SK-N-MC (cell line): ENCODE results near the gene AP1G1.

Experiments
- EZH2 ChIP-seq: fragments of 200-600 bp; sonication (generic); IDR thresholded peaks from one replicate; pipeline ENCODE4 v1.6.1; 2017; ENCODE audit warnings: antibody characterized with exemption
- FOXP2 ChIP-seq: optimal IDR thresholded peaks from 2 replicates; pipeline ENCODE3; 2011; ENCODE audit warnings: mild to moderate bottlenecking, moderate library complexity; ENCODE audit not compliant: insufficient read depth; ENCODE audit errors: extremely low read length, control extremely low read depth
- POLR2AphosphoS5 ChIP-seq: IDR thresholded peaks from 2 replicates; pipeline ENCODE4 v1.6.1; 2012; ENCODE audit warnings: mild to moderate bottlenecking, low read depth, low read length, borderline replicate concordance

DNA sequence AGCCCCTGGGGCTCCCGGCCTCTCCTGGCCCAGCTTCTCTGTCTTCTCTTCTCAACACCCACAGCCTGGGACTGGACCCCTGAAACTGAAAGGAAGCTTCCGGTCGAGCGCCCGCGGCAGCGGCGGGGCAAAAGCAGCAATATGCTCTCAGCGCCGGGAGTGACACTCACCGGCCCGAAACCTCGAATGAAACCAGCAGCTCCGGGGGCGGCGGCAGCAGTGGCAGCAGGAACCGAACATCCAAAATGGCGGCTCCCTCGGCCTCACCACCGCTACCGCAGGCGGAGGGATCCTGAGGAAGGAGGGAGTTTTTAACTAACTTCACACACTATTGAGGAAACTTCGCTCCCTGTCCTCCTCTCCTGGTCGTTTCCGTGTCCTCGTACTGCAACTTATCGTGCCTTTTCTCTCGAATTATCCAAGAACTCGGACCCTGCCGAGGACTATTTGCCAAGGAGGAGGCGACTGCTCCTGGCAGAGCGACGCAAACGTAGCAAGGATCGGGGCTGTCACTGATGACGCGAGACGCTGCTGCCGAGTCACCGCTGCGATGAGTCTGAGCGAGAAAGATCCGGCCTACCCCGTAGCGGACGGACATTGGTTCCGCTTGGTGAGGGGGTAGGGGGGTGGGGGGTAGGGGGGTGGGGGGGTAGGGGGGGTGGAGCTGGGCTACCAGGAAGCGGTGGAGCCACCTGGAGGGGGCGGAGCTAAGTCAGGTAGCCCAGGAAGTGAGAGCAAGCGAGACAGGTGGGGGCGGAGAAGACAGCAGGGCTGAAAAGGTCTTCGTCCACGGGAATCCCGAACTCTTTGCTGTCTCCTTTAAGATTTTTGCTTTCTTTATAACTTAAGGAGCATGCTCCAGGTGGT, at the start of gene AP1G1:
- TF ChIP-seq POLR2AphosphoS5: peak; percentile 73
- TF ChIP-seq FOXP2: no peak
- TF ChIP-seq EZH2: no peak
